ENCODE results near the gene ARHGAP25. TPM values are rescaled to one million over a fixed set of nuclear protein-coding genes. Genes with fewer than 3 reads are reported as not detected.

ARHGAP25 gene, protein sequence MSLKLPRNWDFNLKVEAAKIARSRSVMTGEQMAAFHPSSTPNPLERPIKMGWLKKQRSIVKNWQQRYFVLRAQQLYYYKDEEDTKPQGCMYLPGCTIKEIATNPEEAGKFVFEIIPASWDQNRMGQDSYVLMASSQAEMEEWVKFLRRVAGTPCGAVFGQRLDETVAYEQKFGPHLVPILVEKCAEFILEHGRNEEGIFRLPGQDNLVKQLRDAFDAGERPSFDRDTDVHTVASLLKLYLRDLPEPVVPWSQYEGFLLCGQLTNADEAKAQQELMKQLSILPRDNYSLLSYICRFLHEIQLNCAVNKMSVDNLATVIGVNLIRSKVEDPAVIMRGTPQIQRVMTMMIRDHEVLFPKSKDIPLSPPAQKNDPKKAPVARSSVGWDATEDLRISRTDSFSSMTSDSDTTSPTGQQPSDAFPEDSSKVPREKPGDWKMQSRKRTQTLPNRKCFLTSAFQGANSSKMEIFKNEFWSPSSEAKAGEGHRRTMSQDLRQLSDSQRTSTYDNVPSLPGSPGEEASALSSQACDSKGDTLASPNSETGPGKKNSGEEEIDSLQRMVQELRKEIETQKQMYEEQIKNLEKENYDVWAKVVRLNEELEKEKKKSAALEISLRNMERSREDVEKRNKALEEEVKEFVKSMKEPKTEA
- 1.9 TPM for polyA plus RNA-seq (2013, experiment 1 of 2)
- 0.91 TPM for polyA plus RNA-seq (2013, experiment 2 of 2)

DNA sequence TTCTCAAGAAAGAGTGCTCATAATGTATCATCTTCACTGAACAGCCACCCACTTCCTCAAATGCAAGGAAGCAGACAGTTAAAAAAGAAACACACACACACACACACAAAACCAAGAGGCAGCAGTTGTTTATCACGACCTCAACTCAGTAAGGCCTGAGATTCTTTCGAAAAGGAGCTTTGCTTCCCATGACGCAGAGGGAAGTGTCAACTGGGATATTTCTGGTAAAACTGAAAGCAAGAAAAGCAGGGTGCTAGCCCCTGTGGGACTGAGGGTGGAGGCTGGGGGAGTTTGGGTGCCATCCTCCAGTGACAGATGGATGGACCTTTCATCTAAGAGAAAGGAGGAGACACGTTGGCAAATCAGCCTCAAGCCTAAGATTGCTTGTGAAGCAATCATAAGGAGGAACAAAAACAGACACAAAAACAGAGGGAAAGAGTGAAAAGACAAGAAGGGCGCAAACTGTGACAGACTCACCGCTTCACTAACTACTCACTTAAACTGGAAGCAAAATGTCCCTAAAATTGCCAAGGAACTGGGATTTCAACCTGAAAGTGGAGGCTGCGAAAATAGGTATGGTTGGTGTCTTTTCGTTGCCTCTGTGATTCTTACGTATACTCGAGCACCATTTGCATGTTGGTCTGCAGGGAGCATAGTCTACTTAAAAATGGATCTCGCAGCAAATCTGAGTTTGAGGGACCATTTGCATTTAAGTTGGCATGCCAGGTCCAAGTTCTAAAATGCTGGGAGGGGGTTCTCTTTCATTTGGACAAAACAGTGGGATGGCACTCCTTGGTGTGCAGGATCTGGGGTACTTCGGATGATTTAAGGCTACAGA is at the start of gene ARHGAP25:
Gene ARHGAP25, plus strand, starts transcription at position 124 of the 838 bp plus-strand sequence. Its CDS starts 389 bp downstream, at position 513.
- no peak within 1 kb of the TSS for H3K4me3 ChIP-seq (ENCODE audit: extremely low read depth, insufficient read depth, low read length, poor library complexity, severe bottlenecking)
- WGBS, 2 experiments (ENCODE audit: insufficient coverage in 2 of 2), result 89 to 93% methylated on average over 7 to 11 of the region's 12 CpGs
- H3K36me3 ChIP-seq (ENCODE audit: control insufficient read depth, insufficient read depth, low read length), result no peaks in the 10 kb centered on the region

DNA sequence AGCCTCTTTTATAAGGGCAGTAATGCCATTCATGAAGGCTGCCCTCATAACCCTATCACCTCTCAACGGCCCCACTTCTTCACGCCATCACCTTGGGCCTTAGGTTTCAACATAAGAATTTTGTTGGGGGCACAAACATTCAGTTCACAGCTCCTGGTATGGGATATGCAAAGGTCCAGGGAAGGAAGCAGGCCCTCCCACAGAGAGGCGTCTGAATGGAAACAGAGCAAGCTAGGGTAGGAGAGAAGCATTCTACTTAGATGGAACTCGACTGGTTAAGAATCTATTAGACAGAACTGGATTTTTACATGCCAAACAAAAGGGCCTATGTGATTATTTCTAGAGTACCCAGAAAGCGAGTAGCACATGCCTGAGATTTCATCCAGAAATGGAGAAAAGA is 48.4 kb upstream of the ARHGAP25 start:
- no peak overlapping the region for H3K27ac ChIP-seq (ENCODE audit: low read depth, low read length, severe bottlenecking)
- peaks cover 5% of the 10 kb centered on the region for H3K4me1 ChIP-seq (ENCODE audit: control insufficient read depth, insufficient read depth, low read length, poor library complexity, severe bottlenecking)
- H3K4me3 ChIP-seq (ENCODE audit: extremely low read depth, insufficient read depth, low read length, poor library complexity, severe bottlenecking), result no peak overlapping the region
- 54 to 63% methylated on average over 3 to 4 of the region's 5 CpGs for WGBS, 2 experiments (ENCODE audit: insufficient coverage in 2 of 2)
- no peaks in the 10 kb centered on the region for H3K36me3 ChIP-seq (ENCODE audit: control insufficient read depth, insufficient read depth, low read length)
- no peaks in the 10 kb centered on the region for H3K9me3 ChIP-seq (ENCODE audit: control insufficient read depth, low read length)

More for the DNA sequence above, at the start of gene ARHGAP25:
- Histone ChIP-seq H3K9me3 (ENCODE audit: control insufficient read depth, low read length) (no peaks in the 10 kb centered on the region), H3K27ac (ENCODE audit: low read depth, low read length, severe bottlenecking) (no peak within 1 kb of the TSS), H3K4me1 (ENCODE audit: control insufficient read depth, insufficient read depth, low read length, poor library complexity, severe bottlenecking) (peaks cover 26% of the 10 kb centered on the region)

DNA sequence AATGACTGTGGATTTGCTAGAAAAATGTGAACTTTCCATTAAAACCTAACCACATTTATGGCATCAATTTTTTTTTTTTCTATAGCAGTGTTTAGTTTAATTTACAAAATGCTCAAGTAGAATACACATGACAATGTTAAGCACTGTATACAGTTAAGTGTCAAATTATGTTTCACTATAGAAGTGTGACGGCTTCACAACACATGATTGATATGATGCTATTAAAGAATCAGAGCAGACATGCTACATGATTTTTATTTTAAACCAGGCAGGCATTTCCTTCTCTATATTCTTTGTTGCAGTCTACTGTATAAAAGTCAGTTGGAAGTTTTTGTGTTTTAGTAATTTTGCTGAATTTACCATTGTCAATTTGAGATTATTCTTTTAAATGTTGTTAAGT is 47.6 kb upstream of the ARHGAP25 start:
- 100% methylated on average over 1 of the region's 1 CpG; no CpG with 5 or more reads in 1 of the 2 experiments for WGBS, 2 experiments (ENCODE audit: insufficient coverage in 2 of 2)
- Histone ChIP-seq H3K9me3 (ENCODE audit: control insufficient read depth, low read length) (no peaks in the 10 kb centered on the region), H3K4me3 (ENCODE audit: extremely low read depth, insufficient read depth, low read length, poor library complexity, severe bottlenecking) (no peak overlapping the region), H3K27ac (ENCODE audit: low read depth, low read length, severe bottlenecking) (no peak overlapping the region), H3K4me1 (ENCODE audit: control insufficient read depth, insufficient read depth, low read length, poor library complexity, severe bottlenecking) (peaks cover 5% of the 10 kb centered on the region), H3K36me3 (ENCODE audit: control insufficient read depth, insufficient read depth, low read length) (no peaks in the 10 kb centered on the region)

DNA sequence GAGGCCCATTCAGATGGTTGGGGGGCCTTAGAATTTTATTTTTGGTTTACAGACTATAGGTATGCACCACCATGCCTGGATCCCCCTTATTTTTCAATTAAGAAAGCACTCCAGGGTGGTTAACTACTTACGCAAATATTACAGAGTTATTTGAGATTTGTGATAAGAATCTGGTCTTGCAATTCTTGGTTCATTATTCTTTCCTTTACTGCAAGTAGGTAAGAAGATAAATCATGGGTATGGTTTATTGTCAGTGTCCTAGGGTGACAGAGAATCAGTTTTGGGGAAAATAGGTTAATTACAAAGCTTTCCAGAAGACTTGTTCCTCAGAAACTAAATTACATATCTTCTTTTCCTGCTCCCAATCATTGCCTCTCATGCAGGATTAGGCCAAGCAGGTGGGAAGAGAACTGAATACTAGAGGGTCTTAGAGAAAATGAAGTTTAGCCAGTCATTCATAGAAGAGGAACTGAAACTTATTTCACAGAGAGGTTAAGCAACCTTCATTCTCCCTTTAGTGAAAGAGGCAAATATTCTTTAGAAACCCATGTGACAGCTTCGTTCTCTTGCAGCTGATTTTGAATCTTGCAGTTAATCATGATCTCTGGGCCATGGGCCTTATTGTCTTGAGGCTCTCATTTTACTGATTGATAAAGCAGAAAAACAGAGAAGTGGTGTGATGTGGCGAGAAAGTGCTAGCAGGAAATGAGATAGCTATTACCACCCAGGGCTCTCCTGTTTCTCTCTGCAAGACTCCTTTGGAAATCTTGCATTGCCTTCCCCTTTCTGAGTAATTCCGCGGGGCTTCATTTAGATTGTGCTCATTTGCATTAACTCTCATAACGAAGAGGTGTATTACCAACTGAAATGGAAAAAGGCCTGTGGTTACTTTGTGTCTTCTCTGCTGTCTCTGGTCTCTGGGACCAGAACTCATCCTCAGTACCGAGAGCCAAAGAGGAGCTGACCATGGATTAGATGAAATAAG is 44.8 kb upstream of the ARHGAP25 start:
- H3K27ac ChIP-seq (ENCODE audit: low read depth, low read length, severe bottlenecking), result no peak overlapping the region
- H3K4me3 ChIP-seq (ENCODE audit: extremely low read depth, insufficient read depth, low read length, poor library complexity, severe bottlenecking), result no peak overlapping the region
- no peaks in the 10 kb centered on the region for H3K36me3 ChIP-seq (ENCODE audit: control insufficient read depth, insufficient read depth, low read length)
- peaks cover 5% of the 10 kb centered on the region for H3K4me1 ChIP-seq (ENCODE audit: control insufficient read depth, insufficient read depth, low read length, poor library complexity, severe bottlenecking)
- WGBS, 2 experiments (ENCODE audit: insufficient coverage in 2 of 2), result 43 to 48% methylated on average over 4 to 5 of the region's 7 CpGs
- H3K9me3 ChIP-seq (ENCODE audit: control insufficient read depth, low read length), result no peaks in the 10 kb centered on the region

DNA sequence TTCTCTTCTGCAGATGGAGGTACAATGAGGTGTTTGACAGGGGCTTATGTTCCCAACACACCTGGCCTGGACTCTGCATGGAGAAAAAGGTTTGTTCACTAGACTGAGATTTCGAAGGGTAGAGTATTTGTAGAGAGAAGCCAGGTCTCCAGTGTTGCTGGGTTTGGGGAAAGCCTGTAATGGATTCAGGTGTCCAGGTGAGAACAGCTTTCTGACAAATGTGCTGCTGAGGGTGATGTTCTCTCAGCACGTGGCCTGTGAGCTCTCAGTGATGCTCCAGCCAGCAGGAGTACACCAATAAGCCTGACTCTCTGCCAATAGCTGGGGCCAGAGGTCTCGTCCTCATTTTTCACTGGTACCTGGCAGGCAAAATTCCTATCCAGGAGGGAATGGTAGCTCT is 43.8 kb upstream of the ARHGAP25 start:
- Histone ChIP-seq H3K4me3 (ENCODE audit: extremely low read depth, insufficient read depth, low read length, poor library complexity, severe bottlenecking) (no peak overlapping the region), H3K4me1 (ENCODE audit: control insufficient read depth, insufficient read depth, low read length, poor library complexity, severe bottlenecking) (peaks cover 5% of the 10 kb centered on the region), H3K9me3 (ENCODE audit: control insufficient read depth, low read length) (no peaks in the 10 kb centered on the region), H3K27ac (ENCODE audit: low read depth, low read length, severe bottlenecking) (no peak overlapping the region), H3K36me3 (ENCODE audit: control insufficient read depth, insufficient read depth, low read length) (no peaks in the 10 kb centered on the region)
- WGBS, 2 experiments (ENCODE audit: insufficient coverage in 2 of 2), result 88% methylated on average over 2 of the region's 3 CpGs

DNA sequence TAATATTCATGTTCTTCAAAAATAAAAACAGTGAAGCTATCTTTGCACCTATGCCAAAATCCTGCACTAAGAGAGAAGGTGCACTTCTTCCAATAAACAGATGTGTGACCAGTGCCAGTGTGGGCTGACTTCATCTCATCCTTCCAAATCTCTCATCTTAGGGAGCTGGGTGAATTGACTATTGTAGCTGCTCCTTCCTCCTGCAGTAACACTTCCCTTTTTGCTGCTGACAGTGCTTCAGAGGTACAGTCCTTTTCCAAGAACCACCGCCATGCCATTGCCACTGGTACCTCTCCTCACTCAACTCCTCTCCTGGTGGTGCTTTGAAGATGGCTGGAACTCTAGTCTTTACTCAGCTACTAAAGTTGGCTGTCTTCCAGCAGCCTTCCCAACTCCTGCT is 42.1 kb upstream of the ARHGAP25 start:
- Histone ChIP-seq H3K27ac (ENCODE audit: low read depth, low read length, severe bottlenecking) (no peak overlapping the region), H3K36me3 (ENCODE audit: control insufficient read depth, insufficient read depth, low read length) (no peaks in the 10 kb centered on the region), H3K4me1 (ENCODE audit: control insufficient read depth, insufficient read depth, low read length, poor library complexity, severe bottlenecking) (peaks cover 5% of the 10 kb centered on the region), H3K9me3 (ENCODE audit: control insufficient read depth, low read length) (no peaks in the 10 kb centered on the region), H3K4me3 (ENCODE audit: extremely low read depth, insufficient read depth, low read length, poor library complexity, severe bottlenecking) (no peak overlapping the region)
- WGBS, 2 experiments (ENCODE audit: insufficient coverage in 2 of 2), result 83 to 100% methylated on average over 1 of the region's 1 CpG

DNA sequence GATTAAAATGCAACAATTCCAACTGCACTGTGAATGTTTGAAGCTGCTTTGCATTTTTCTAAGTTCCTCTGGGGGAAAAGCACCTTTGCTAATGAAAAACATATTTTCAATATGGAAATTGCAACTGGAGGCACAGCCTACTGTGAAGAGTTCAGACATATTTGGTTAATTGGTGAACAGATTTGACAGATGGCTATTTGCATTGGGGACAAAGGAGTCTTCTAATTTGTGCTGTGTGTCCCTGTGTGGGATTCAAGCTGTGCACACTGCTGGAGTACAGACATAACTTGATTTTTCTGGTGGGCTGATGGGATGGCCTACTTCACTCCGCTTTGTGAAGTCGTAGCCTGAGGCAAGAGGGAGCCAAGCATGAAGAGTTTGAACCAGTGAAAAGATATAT is 40.7 kb upstream of the ARHGAP25 start:
- WGBS, 2 experiments (ENCODE audit: insufficient coverage in 2 of 2), result 84 to 92% methylated on average over 2 of the region's 2 CpGs
- peaks cover 5% of the 10 kb centered on the region for H3K4me1 ChIP-seq (ENCODE audit: control insufficient read depth, insufficient read depth, low read length, poor library complexity, severe bottlenecking)
- no peaks in the 10 kb centered on the region for H3K9me3 ChIP-seq (ENCODE audit: control insufficient read depth, low read length)
- H3K4me3 ChIP-seq (ENCODE audit: extremely low read depth, insufficient read depth, low read length, poor library complexity, severe bottlenecking), result no peak overlapping the region
- no peaks in the 10 kb centered on the region for H3K36me3 ChIP-seq (ENCODE audit: control insufficient read depth, insufficient read depth, low read length)
- no peak overlapping the region for H3K27ac ChIP-seq (ENCODE audit: low read depth, low read length, severe bottlenecking)

DNA sequence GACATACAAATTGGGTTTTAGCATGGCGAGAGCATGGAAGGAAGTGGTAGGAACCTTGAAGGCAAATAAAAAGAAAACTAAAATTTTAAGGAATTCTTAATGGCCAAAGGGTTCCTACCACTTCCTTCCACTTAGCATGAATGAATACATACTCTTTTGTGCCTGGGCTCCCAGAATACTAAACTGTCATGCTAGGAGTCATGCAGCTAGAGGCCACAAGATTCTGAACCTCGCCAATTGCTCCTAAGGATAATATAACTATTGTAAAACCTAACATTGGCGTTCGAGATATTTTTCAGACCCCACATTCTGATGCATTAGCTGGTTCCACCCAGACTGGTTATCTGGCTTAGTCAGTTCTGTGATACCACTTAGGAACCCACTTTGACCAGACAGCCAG is 38.6 kb upstream of the ARHGAP25 start:
- Histone ChIP-seq H3K27ac (ENCODE audit: low read depth, low read length, severe bottlenecking) (no peak overlapping the region), H3K9me3 (ENCODE audit: control insufficient read depth, low read length) (peaks cover 7% of the 10 kb centered on the region), H3K4me1 (ENCODE audit: control insufficient read depth, insufficient read depth, low read length, poor library complexity, severe bottlenecking) (no peaks in the 10 kb centered on the region), H3K36me3 (ENCODE audit: control insufficient read depth, insufficient read depth, low read length) (no peaks in the 10 kb centered on the region), H3K4me3 (ENCODE audit: extremely low read depth, insufficient read depth, low read length, poor library complexity, severe bottlenecking) (no peak overlapping the region)
- 88 to 92% methylated on average over 2 to 4 of the region's 4 CpGs for WGBS, 2 experiments (ENCODE audit: insufficient coverage in 2 of 2)

DNA sequence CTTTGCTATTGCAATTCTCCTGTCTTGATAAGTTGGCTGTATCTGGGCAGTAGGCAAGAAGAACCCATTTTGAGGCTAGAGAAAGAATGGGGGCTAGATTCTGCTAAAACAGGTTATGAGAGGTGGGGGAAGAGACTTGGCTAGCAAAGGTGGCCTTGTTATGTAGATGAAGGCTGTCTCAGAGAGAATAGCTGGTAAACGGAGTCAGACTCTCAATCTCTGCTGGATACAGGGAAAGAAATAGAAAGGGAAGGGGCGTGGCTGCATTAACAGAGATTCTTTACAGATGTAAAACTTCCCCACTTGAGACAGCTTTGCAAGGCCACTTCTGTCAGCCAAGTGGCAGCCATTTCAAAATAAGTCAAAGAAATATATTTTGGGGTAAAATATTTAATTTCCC is 38.1 kb upstream of the ARHGAP25 start:
- no peak overlapping the region for H3K4me3 ChIP-seq (ENCODE audit: extremely low read depth, insufficient read depth, low read length, poor library complexity, severe bottlenecking)
- WGBS, 2 experiments (ENCODE audit: insufficient coverage in 2 of 2), result no CpG with 5 or more reads among the region's 2 CpGs
- H3K9me3 ChIP-seq (ENCODE audit: control insufficient read depth, low read length), result peaks cover 7% of the 10 kb centered on the region
- H3K36me3 ChIP-seq (ENCODE audit: control insufficient read depth, insufficient read depth, low read length), result no peaks in the 10 kb centered on the region
- no peak overlapping the region for H3K27ac ChIP-seq (ENCODE audit: low read depth, low read length, severe bottlenecking)
- no peaks in the 10 kb centered on the region for H3K4me1 ChIP-seq (ENCODE audit: control insufficient read depth, insufficient read depth, low read length, poor library complexity, severe bottlenecking)
